Activated CD8-positive, alpha-beta T cell treated with anti-CD3 and anti-CD28 coated beads for 36 hours (primary cell): Measurements from ENCODE around the gene ATG9A. TPM values are rescaled to one million over a fixed set of nuclear protein-coding genes. Genes with fewer than 3 reads are reported as not detected.

Experiments used
- ATAC-seq: fragments of 200-7000 bp; cut with Tn5 transposase; one replicate; pipeline ENCODE4 v1.10.0; 2021; ENCODE audit warnings: mild to moderate bottlenecking, moderate library complexity
- CTCF ChIA-PET: fragments of 350-600 bp; sonication (Branson Sonifier 250); formaldehyde crosslinking; loops from one replicate; lab custom pipeline; 2021; ENCODE audit warnings: antibody characterized with exemption; lab: Charles Lee
- POLR2A ChIA-PET: fragments of 350-600 bp; sonication (Branson Sonifier 250); formaldehyde crosslinking; loops from one replicate; lab custom pipeline; 2021; ENCODE audit warnings: antibody characterized with exemption; lab: Charles Lee
- DNase-seq: peaks from one replicate; pipeline ENCODE4 v3.0.0-alpha.2; 2020
- H3K27ac Mint-ChIP-seq: one replicate; pipeline ENCODE4 v1.8.0; 2021; ENCODE audit warnings: mild to moderate bottlenecking, mixed read lengths
- H3K27me3 Mint-ChIP-seq: one replicate; pipeline ENCODE4 v1.8.0; 2021; ENCODE audit warnings: mixed read lengths
- H3K36me3 Mint-ChIP-seq: one replicate; pipeline ENCODE4 v1.8.0; 2021; ENCODE audit warnings: low read depth, mixed read lengths
- H3K4me1 Mint-ChIP-seq: one replicate; pipeline ENCODE4 v1.8.0; 2021; ENCODE audit warnings: low read depth, mixed read lengths
- H3K4me3 Mint-ChIP-seq: one replicate; pipeline ENCODE4 v1.8.0; 2021; ENCODE audit warnings: mild to moderate bottlenecking, moderate library complexity, mixed read lengths
- H3K9me3 Mint-ChIP-seq: one replicate; pipeline ENCODE4 v1.8.0; 2021; ENCODE audit warnings: mixed read lengths
- CTCF ChIP-seq: fragments of 200-600 bp; IDR thresholded peaks from one replicate; pipeline ENCODE4 v1.8.0; 2022; ENCODE audit warnings: antibody characterized with exemption, mild to moderate bottlenecking
- intact Hi-C: fragments of 100-400 bp; cut with micrococcal nuclease; formaldehyde crosslinking; loops from one replicate; pipeline ENCODE4 v1.10.0; 2022
- total RNA-seq, 2 experiments: library from RNA; stranded (reverse); gene quantifications; one replicate each; pipeline ENCODE4 v1.2.3, GENCODE V29; 2021

The ATG9A gene
- total RNA-seq, 2 experiments from 2014 or later = 54.8 to 58.7 TPM

GRCh38 chr2:219199470-219200211, 29.8 kb downstream of the ATG9A start:
- intact Hi-C loops = no loop called here

GRCh38 chr2:219198974-219199373, 30.5 kb downstream of the ATG9A start:
- ChIA-PET POLR2A (interaction anchor here (1.2 to 2.8 kb wide), 4 partner anchors 8 to 55 kb away, joined by 3 to 26 read pairs (median 12); partner anchors contain the start of gene TUBA4A), CTCF (interaction anchor here (0.7 to 2.1 kb wide), 7 partner anchors 12 to 126 kb away, joined by 3 to 9 read pairs (median 3); no protein-coding TSS in a partner anchor)
- peaks cover 3% of the 10 kb centered on the region for H3K36me3 Mint-ChIP-seq
- H3K27ac Mint-ChIP-seq = peak overlapping the region; percentile 8
- peaks cover 6% of the 10 kb centered on the region for H3K9me3 Mint-ChIP-seq
- TF ChIP-seq CTCF = no peak
- no peaks in the 10 kb centered on the region for H3K27me3 Mint-ChIP-seq
- intact Hi-C loops = no loop called here
- DNase-seq (no peak), ATAC-seq (no peak)
- H3K4me3 Mint-ChIP-seq = peak overlapping the region; percentile 62
- peaks cover 17% of the 10 kb centered on the region for H3K4me1 Mint-ChIP-seq

More at GRCh38 chr2:219199470-219200211, 29.8 kb downstream of the ATG9A start:
- H3K27me3 Mint-ChIP-seq = no peaks in the 10 kb centered on the region
- ATAC-seq (peak; percentile 71), DNase-seq (no peak)
- H3K27ac Mint-ChIP-seq = peak overlapping the region; percentile 40
- peaks cover 4% of the 10 kb centered on the region for H3K36me3 Mint-ChIP-seq
- H3K9me3 Mint-ChIP-seq = peaks cover 10% of the 10 kb centered on the region
- CTCF ChIA-PET = interaction anchor here (0.7 to 2.1 kb wide), 11 partner anchors 10 to 126 kb away, joined by 3 to 9 read pairs (median 4); no protein-coding TSS in a partner anchor
- H3K4me3 Mint-ChIP-seq = peak overlapping the region; percentile 62
- TF ChIP-seq CTCF = no peak
- peaks cover 17% of the 10 kb centered on the region for H3K4me1 Mint-ChIP-seq
- POLR2A ChIA-PET = interaction anchor here (0.5 to 2.8 kb wide), 15 partner anchors 8 to 95 kb away, joined by 3 to 26 read pairs (median 4); partner anchors contain the start of genes CNPPD1, DNAJB2, GLB1L and STK16

GRCh38 chr2:219197388-219197787, 32.0 kb downstream of the ATG9A start:
- ATAC-seq = no peak
- Mint-ChIP-seq H3K27me3 (no peaks in the 10 kb centered on the region), H3K27ac (no peak overlapping the region), H3K36me3 (peaks cover 3% of the 10 kb centered on the region), H3K4me1 (peaks cover 17% of the 10 kb centered on the region), H3K4me3 (no peak overlapping the region), H3K9me3 (peaks cover 3% of the 10 kb centered on the region)
- no peak for DNase-seq
- no peak for TF ChIP-seq CTCF
- CTCF ChIA-PET = interaction anchor here (0.7 to 1.2 kb wide), 4 partner anchors 25 to 98 kb away, joined by 3 to 4 read pairs (median 4); no protein-coding TSS in a partner anchor
- POLR2A ChIA-PET = interaction anchor here (0.7 to 1.4 kb wide), 3 partner anchors 8 to 16 kb away, joined by 3 to 4 read pairs (median 3); no protein-coding TSS in a partner anchor
- intact Hi-C loops = no loop called here

- CTCF ChIA-PET = interaction anchor here (0.8 to 1.1 kb wide), 2 partner anchors 13 to 157 kb away, joined by 3 read pairs; no protein-coding TSS in a partner anchor
- POLR2A ChIA-PET = no interaction called here
- DNase-seq (peak; percentile 63), ATAC-seq (peak; percentile 92)
- Mint-ChIP-seq H3K27ac (peak overlapping the region; percentile 83), H3K27me3 (no peaks in the 10 kb centered on the region), H3K4me1 (peaks cover 17% of the 10 kb centered on the region), H3K36me3 (peaks cover 15% of the 10 kb centered on the region), H3K4me3 (no peak overlapping the region), H3K9me3 (no peaks in the 10 kb centered on the region)
- TF ChIP-seq CTCF = no peak
- intact Hi-C loops = no loop called here
Measured at GRCh38 chr2:219186754-219187456, 42.5 kb downstream of the ATG9A start.
